Cortex of kidney (tissue), 1 donor: ENCODE data around the gene ZNF438.

Experiments used
- DNase-seq: peaks from one replicate; lab custom pipeline; 2025; lab: John Stamatoyannopoulos, UW

ZNF438 gene

DNA sequence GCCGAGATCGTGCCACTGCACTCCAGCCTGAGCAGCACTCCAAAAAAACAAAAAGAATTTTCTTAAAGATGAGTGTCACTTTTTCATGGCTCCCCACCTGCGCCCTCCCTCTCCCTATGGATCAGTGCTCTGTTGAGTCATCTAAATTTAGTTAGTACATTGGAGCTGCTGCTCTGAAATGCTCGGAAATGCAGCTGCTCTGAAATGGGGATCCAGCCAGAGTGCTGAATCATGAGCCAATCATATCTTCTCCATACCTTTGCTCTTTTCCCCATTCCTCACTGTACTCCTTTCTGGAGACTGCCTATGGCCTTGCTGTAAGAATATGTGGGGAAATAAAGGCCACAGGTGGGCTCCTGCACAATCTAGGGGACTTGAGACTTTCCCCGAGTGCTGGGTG lies 188.8 kb downstream of the ZNF438 start:
- no peak for DNase-seq

GRCh38 chr10:30842185-30842584 lies 189.5 kb downstream of the ZNF438 start:
- DNase-seq, result no peak

- no peak for DNase-seq
These were observed 191.1 kb downstream of the ZNF438 start for GRCh38 chr10:30840395-30841050.

DNA sequence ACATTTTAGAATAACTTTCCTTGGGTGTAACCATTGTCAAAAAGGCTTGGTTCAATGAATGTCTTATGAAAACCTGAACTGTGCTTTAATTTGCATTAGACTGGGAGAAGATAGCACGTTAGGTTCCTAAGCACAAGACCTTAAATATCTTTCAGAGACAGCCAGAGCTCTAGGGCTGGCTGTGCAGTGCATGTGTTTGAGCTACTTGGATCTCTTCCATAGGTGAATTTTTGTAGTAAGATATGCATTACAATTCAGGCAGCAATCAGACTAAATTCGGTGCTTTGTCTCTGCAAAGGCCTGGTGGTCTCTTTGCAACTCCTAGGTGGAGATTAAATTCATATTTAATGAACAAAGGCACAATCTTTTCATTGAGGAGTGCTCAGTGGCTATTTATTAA lies 192.0 kb downstream of the ZNF438 start:
- no peak for DNase-seq

GRCh38 chr10:30836406-30836805 lies 195.3 kb downstream of the ZNF438 start:
- no peak for DNase-seq

DNA sequence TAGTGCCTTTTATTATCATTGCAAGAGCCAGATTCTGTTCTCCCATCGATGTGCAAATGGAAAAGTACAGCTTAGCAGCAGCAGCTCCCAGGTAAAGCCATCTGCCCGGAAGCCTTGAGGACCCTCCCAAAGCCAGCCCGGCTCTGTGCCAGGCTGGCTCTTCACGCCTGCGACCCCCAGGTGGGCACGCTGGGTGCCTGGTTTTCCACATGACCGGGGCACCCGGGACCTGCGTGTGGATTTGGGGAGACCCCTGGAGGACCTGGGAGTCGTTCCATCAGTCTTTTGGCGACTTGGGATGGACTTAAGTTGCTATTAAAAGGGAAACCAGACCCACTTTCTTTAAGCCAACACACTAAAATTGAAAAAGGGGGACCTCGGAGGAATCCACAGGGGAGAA lies 196.5 kb downstream of the ZNF438 start:
- no peak for DNase-seq

- no peak for DNase-seq
These were observed 197.0 kb downstream of the ZNF438 start for GRCh38 chr10:30834651-30835050.

- DNase-seq, result no peak
These were observed 197.5 kb downstream of the ZNF438 start for GRCh38 chr10:30834153-30834552.

GRCh38 chr10:30833628-30833970 lies 198.1 kb downstream of the ZNF438 start:
- DNase-seq, result no peak

- no peak for DNase-seq
These were observed 198.7 kb downstream of the ZNF438 start for GRCh38 chr10:30832749-30833627.

DNA sequence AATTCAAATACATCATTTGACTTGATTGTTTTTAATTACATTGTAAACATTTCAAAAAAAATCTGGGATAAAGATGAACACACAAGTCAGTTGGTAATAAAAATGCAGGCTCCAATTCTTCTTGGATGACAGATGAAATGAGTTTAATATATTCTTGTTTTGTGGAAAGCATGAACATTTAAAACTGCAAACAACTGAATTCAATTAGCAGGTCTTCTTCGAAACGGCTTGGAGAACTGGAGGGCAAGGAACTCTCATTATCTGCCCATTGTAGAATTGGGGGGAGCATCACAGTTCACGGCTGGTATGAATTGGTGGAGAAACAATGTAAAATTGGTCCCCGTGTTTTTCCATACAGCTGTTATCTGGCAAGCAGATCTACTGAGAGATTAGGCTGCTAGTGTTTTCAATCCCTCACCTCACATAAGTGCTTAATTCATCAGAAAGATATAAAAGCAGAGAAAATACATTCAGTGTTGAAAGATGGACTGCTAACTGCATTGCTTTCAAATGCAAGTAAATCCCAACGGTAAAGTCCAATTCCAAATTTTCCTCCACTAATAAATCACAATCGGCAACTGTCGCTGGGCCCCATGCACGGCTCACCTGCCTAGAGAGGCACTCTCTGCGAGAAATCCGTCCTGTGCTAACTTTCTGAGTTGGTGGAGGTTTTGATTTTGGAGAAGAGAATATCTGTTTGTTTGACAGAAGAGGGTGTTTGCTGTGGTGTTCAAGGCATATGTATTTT lies 199.5 kb downstream of the ZNF438 start:
- no peak for DNase-seq

DNA sequence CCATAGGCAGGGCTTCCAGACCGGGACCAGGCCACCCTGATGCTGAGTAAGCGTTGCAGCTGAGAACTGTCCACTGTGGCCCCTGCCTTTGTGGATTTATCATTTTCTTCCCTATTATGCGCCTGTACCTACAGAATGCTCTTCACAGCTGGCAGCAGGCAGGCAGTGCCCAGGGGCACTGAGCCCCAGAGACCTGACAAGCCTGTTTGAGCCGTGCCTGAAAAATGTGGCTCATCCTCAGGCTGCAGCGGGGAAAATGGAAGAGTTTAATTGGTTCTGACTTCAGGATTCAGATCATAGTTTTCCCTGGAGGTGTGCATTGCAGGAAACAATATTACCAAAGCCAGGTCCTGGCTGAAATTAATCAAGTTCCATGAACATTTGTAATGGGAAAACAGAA lies 200.2 kb downstream of the ZNF438 start:
- DNase-seq, result no peak

GRCh38 chr10:30830315-30831230 lies 201.1 kb downstream of the ZNF438 start:
- no peak for DNase-seq

DNA sequence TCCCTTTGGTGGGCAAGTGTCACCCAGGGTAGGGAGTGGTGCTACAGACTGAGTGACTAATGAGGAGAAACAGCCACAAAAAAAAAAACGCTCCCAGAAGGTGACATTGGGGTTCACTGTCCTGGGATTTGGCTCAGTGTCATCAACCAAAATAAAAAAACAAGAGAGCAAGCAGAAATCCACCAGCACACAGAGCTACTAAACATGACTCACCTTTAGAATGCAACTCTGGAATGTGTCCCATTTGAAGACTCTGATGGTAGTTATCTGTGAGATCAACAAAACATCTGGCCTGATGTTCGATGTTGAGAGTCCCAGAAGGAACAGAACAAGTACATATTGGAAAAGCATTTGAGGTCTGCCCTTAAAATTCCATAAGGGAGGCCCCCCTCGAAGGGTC lies 201.8 kb downstream of the ZNF438 start:
- DNase-seq, result no peak

GRCh38 chr10:30828680-30829079 lies 203.0 kb downstream of the ZNF438 start:
- DNase-seq, result no peak

DNA sequence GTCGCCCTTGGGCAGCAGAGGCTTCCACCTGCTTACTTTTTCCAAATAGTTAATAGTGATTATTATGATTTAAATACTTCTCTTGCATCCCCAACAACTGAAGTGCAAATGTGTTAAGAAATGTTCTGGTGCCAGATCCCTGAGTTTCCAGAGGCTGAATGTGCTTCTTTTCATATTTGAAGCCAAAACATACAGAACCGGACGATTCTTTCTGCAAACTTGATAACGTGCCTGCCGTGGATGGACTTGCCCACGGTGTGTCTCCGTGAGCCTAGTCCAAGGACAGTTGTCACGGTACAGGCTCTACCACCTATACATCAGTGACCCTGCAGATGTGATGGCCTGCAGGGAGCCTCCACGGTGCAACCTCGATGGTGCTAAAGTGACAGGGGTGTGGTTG lies 203.5 kb downstream of the ZNF438 start:
- DNase-seq, result no peak

DNA sequence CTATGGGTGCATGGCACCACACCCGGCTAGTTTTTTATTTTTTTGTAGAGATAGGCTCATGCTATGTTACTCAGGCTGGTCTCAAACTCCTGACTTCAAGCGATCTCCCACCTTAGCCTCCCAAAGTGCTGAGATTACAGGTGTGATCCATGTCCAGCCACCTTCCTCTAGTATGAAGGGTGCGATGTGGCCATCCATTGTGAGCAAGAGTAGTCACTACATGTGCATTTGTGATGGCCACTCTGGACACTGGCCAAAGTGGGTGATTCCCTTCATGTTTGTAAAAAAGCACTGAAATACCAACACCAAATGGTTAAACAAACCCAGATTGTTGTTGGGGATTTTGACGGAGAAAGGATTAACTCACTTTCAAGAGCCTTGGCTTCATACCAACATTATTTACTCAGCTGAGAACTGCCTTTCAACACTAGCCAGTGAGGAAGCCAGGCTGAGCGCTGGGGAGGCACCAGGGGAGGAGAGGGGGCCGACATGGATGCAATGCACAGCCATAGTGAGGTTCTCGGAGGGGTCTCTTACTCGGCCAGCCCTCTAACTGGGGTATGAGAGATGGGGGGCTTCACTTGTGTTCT lies 204.0 kb downstream of the ZNF438 start:
- DNase-seq, result no peak

- no peak for DNase-seq
These were observed 205.0 kb downstream of the ZNF438 start for GRCh38 chr10:30826679-30827078.

DNA sequence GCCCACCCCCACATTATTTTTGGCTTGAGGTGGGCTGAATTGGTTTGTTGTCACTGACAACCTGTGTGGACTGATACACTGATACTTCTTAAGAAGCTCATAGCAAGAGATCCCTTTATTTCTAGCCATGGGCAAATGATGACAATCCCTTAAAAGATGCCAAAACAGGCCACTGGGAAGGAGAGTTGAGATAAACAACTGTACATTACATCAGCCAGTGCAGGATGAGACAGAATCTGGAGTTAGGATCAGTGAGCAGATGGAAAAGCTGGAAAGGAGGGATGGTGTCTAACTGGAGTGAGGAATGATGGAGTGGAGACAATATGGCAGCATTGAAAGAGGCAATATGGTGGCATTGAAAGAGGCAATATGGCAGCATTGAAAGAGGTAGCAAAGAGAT lies 206.2 kb downstream of the ZNF438 start:
- DNase-seq, result no peak

DNA sequence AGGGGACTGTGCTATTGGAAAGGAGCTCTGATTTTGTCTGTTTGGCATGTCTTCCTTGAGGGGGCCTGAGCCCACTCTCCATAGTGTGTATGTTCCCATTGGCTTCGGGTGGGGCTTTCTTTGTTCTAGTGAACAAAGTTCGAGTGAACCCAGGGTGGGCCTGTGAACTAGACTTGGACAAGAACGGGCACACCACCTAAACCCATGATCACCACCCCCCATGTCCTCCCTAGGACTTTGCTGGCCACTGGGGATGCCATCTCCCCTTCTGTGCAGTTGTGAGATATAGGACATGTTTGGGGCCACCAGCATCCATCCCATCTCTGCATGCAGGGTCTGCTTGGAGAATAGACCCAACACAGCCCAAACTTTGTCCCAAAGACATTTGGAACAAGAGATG lies 206.6 kb downstream of the ZNF438 start:
- DNase-seq, result no peak

DNA sequence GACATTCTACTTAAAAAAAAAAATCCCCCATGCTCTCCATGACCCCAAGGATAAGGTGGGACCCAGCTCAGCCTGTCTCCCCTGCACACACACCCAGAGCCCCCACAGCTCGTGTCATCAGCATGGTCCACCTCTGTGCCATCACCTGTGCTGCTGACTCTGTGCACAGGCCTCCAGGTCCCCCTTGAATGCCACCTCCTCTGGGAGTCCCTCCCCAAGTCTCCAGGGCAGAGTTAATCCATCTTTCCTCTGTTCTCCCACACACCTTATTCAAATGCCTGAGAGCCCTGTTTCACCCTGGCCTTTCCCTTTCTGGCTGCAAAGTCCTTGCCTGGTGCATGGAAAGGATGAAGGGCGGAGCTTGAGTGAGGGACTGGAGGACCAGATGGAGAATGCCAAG lies 208.0 kb downstream of the ZNF438 start:
- DNase-seq, result no peak
